Suprapubic skin (tissue), 4 donors: Measurements from ENCODE around the gene PIK3IP1.

Experiments
- CTCF ChIP-seq, 2 donors: fragments of 200-600 bp in 1 of 2; fragments of 450-650 bp in 1 of 2; sonication (generic) in 1 of 2; IDR thresholded peaks; one replicate each; pipeline ENCODE4 v1.5.1; 2016 to 2019; ENCODE audit warnings: antibody characterized with exemption in 2 of 2, mild to moderate bottlenecking in 1 of 2, moderate library complexity in 1 of 2
- EP300 ChIP-seq: sonication (generic); formaldehyde crosslinking; IDR thresholded peaks from one replicate; pipeline ENCODE4 v1.6.1; 2017; ENCODE audit warnings: antibody characterized with exemption
- POLR2A ChIP-seq, 2 donors: fragments of 450-650 bp; IDR thresholded peaks; one replicate each; pipeline ENCODE4 v1.6.1; 2017; ENCODE audit warnings: antibody characterized with exemption in 2 of 2, mild to moderate bottlenecking in 2 of 2, moderate library complexity in 2 of 2
- POLR2AphosphoS5 ChIP-seq, 3 donors: sonication (generic); formaldehyde crosslinking; IDR thresholded peaks; one replicate each; pipeline ENCODE4 v1.6.1; 2017; ENCODE audit warnings: antibody characterized with exemption in 3 of 3

- TF ChIP-seq POLR2A (IDR thresholded peaks at IDR 0.05) (no peak), EP300 (no peak), CTCF (IDR thresholded peaks at IDR 0.05) (no peak), POLR2AphosphoS5 (IDR thresholded peaks at IDR 0.05) (no peak)
Measured at GRCh38 chr22:31340360-31340759, 48.1 kb upstream of the PIK3IP1 start.
